Measurements from ENCODE around the gene APPL2. TPM values are rescaled to one million over a fixed set of nuclear protein-coding genes. Genes with fewer than 3 reads are reported as not detected.
"Not testable (repeated sequence)": the region's sequence is repeated elsewhere in the genome, so short reads cannot be mapped to it uniquely, and the experiment has no call there.

Gene APPL2
- total RNA-seq, 1 experiment from 2014 or later, result 10.7 TPM

DNA sequence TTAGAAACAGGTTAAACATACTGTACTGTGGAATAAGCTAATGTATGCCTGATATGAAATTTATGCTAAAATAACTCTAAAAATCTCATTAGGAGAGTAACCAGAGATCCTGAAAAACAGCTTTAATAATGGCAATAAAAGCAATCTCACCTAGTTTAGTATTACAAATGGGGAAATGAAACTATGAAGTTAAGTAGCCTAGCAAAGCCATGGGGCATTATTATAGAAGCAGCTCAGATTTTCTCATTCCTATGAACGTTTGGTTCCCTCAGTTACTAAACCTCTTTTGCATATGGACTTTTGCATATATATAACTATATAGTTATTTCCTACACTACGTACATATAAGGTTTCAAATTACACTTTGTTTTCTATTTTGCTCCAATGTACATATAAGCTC is 25.0 kb upstream of the APPL2 start:
- DNase-seq (ENCODE audit: low read depth), result no peak
- in situ Hi-C loops (cut with HindIII; ENCODE audit: low pct_unique_long_range_greater_than_20kb, low sequenced_read_pairs), result no loop called here

DNA sequence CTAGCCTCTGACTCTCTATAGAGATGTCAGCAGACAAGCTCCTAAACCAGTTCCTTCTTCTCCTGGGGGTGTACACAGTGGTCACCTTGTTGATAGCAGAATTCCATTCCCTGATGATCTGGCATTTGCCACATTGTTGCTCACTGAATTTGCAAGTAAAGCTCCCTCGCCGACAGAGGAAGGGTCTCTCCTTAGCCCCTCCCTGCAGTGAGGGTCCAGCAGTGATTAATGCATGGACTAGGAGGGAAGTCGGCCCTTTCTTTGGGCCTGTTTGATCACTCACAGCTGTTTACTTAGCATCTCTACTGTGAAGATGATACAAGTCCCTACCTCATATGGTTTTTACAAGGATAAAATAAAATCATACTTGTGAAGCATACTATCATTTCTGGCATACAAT is 23.3 kb upstream of the APPL2 start:
- in situ Hi-C loops (cut with HindIII; ENCODE audit: low pct_unique_long_range_greater_than_20kb, low sequenced_read_pairs), result no loop called here
- no peak for DNase-seq (ENCODE audit: low read depth)

DNA sequence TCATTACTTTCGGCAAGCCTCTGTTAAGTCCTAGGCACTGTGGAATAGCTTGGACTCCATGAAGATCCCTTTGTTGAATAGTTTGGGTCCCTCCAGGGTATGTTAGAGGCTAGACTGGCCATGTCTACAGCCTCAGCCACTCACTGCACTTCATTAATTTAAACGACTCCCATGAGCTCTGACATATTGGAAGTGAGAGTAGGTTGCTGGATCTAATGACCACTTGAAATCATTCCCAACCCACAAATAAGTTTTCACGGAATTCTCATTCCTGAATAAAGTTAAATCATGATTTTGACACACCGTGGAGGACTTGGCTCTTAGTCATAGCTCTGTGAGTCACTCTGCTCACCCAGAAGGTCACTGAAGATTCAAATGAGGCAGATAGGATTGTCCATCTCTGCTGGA is 21.4 kb upstream of the APPL2 start:
- DNase-seq (ENCODE audit: low read depth), result peak; percentile 61
- in situ Hi-C loops (cut with HindIII; ENCODE audit: low pct_unique_long_range_greater_than_20kb, low sequenced_read_pairs), result no loop called here

- in situ Hi-C loops (cut with HindIII; ENCODE audit: low pct_unique_long_range_greater_than_20kb, low sequenced_read_pairs), result no loop called here
- no peak for DNase-seq (ENCODE audit: low read depth)
Measured at GRCh38 chr12:105256921-105257320, 20.9 kb upstream of the APPL2 start.

GRCh38 chr12:105256431-105256830 is 20.5 kb upstream of the APPL2 start:
- DNase-seq (ENCODE audit: low read depth); in situ Hi-C loops (cut with HindIII; ENCODE audit: low pct_unique_long_range_greater_than_20kb, low sequenced_read_pairs): not testable (repeated sequence)

DNA sequence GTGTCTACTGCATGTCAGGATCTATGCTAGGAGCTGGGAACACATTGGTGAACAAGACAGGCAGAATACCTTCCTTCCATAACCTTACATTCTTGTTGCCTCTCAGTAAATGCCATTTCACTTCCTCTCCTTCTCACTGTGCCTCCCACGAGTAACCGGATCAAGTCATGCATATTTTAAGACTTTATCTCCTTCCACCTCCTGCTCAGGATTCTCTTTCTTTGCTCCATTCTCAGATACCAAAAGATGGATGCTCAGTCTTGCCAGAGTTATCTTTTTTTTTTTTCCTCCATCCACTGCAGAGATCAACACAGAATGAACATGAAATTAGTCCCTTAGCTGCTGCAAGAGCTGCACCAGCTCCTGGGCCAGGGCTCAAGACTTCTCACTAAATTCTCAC is 20.0 kb upstream of the APPL2 start:
- in situ Hi-C loops (cut with HindIII; ENCODE audit: low pct_unique_long_range_greater_than_20kb, low sequenced_read_pairs), result no loop called here
- DNase-seq (ENCODE audit: low read depth), result no peak

GRCh38 chr12:105253866-105254513 is 18.0 kb upstream of the APPL2 start:
- peak; percentile 7 for DNase-seq (ENCODE audit: low read depth)
- in situ Hi-C loops (cut with HindIII; ENCODE audit: low pct_unique_long_range_greater_than_20kb, low sequenced_read_pairs), result no loop called here

DNA sequence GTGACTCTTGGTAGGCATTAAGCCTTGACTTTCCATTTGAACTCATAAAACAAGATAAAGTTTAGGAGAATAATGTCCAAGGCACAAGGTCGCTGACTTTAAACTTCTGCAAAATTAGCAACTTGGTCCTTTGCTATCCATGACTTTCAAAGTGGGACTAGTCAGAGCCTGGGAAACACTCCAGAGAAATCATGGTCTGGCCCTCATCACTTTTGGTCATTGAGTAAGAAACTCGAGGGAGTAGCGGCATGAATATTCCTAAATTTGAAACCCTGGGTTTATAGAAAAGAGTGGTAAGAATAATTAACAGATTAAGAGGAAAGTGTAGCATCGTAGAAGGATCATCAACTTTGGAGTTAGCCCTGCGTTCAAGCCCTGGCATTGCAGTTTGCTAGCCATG is 16.9 kb upstream of the APPL2 start:
- no peak for DNase-seq (ENCODE audit: low read depth)
- in situ Hi-C loops (cut with HindIII; ENCODE audit: low pct_unique_long_range_greater_than_20kb, low sequenced_read_pairs), result no loop called here

GRCh38 chr12:105245776-105246427 is 9.9 kb upstream of the APPL2 start:
- in situ Hi-C loops (cut with HindIII; ENCODE audit: low pct_unique_long_range_greater_than_20kb, low sequenced_read_pairs); DNase-seq (ENCODE audit: low read depth): not testable (repeated sequence)

DNA sequence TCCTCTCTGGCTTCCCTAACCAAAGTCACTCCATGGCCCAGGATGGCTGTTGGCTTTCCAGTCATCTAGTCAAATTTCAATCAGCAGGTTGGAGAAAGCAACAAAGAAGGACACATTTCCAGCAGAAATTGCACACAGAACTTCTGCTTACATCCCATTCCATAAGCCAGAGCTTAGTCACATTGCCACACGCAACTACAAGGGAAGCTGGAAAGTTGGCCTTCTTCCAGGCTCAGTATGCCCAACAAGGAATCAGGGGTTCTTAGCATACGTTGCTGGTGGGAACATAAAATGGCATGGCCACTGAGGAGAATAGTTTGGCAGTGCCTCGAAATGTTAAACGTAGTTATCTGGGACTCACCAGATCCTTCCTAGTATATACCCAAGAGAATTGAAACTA is 9.3 kb upstream of the APPL2 start:
- DNase-seq (ENCODE audit: low read depth), result no peak
- in situ Hi-C loops (cut with HindIII; ENCODE audit: low pct_unique_long_range_greater_than_20kb, low sequenced_read_pairs), result no loop called here

GRCh38 chr12:105240228-105240627 is 4.3 kb upstream of the APPL2 start:
- in situ Hi-C loops (cut with HindIII; ENCODE audit: low pct_unique_long_range_greater_than_20kb, low sequenced_read_pairs), result no loop called here
- DNase-seq (ENCODE audit: low read depth), result no peak

DNA sequence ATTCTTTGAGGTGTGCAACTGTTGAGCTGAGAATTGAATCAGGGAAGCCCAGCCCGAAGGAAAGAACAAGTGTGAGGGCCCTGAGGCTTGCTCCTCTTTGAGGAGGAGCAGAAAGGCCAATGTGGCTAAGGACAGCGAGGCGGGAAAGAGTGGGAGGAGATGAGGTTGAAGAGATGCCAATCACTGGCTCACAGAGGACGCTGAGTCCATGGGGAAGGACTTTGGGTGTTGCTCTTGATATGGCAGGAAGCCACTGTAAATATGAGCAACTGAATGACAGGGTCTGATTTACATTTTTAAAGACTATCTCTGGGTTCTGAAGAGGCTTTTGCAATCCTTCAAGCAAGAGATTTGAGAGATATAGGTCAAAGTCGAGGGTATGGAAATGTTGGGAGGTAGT is 3.3 kb upstream of the APPL2 start:
- no peak for DNase-seq (ENCODE audit: low read depth)
- in situ Hi-C loops (cut with HindIII; ENCODE audit: low pct_unique_long_range_greater_than_20kb, low sequenced_read_pairs), result no loop called here

DNA sequence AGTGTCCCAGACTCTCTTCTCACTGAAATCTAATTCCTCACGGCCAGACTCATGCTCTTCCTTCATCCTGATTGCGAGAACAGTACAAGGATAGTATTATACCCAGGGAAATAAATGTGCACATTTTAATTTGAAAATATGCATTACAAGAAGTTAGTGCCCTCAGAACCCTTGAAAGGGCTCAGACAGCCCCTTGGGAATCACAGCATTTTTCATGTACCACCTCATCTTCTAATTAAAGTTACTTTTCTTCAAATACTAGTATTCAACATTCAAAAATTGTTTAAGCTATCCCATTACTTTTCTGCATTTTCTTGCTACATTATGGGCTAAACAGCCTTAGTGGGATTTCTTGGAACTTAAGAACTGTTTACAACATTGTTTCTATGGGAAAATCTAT is 1.7 kb upstream of the APPL2 start:
- in situ Hi-C loops (cut with HindIII; ENCODE audit: low pct_unique_long_range_greater_than_20kb, low sequenced_read_pairs), result no loop called here
- DNase-seq (ENCODE audit: low read depth), result no peak

DNA sequence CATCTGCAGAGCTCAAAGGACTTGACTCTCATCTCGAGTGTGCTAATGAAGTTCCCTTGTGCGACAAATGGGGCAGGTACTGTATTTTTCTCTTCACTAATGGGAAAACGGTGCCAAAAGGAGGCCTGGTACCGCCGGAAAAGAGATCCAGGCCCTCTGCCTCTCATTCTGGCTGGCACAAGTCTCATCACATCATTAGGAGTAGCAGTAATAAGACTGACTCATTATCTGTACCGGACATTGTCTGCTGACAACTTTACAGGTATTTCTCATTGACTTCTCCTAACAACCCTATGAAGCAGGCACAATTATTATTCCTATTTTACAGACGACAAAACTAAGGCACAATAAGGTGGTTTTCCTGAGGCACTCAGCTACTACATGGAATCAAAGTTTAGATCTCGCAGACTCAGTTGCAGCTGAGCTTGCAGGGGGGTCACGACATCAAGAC is 668 bp downstream of the APPL2 start:
- in situ Hi-C loops (cut with HindIII; ENCODE audit: low pct_unique_long_range_greater_than_20kb, low sequenced_read_pairs), result no loop called here

GRCh38 chr12:105234197-105234596 is 1.8 kb downstream of the APPL2 start:
- in situ Hi-C loops (cut with HindIII; ENCODE audit: low pct_unique_long_range_greater_than_20kb, low sequenced_read_pairs), result no loop called here
- DNase-seq (ENCODE audit: low read depth), result no peak

More for the DNA sequence above, 668 bp downstream of the APPL2 start:
- DNase-seq (ENCODE audit: low read depth), result no peak

GRCh38 chr12:105233041-105233905 is 2.7 kb downstream of the APPL2 start:
- DNase-seq (ENCODE audit: low read depth), result no peak
- in situ Hi-C loops (cut with HindIII; ENCODE audit: low pct_unique_long_range_greater_than_20kb, low sequenced_read_pairs), result no loop called here

- DNase-seq (ENCODE audit: low read depth), result no peak
- in situ Hi-C loops (cut with HindIII; ENCODE audit: low pct_unique_long_range_greater_than_20kb, low sequenced_read_pairs), result no loop called here
Measured at GRCh38 chr12:105231396-105231795, 4.6 kb downstream of the APPL2 start.

DNA sequence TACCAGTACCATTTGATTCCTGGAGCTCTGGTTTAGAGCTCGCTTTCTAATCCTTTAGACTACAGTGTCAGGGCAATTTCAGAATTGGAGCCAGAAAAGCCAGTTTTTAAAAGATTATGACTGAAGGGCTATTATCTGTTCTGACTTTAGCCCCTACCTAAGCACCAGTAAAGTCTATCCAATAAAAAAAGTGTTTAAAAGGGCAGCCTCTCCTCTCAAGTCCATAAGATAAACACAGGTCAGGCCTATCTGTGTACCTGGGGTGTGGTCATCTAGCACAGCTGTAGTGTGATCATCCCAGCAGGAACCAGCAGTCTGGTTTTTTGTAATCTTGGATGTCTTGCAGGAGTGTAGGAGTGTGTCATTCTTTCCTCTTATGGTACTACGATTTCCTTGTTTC is 6.6 kb downstream of the APPL2 start:
- in situ Hi-C loops (cut with HindIII; ENCODE audit: low pct_unique_long_range_greater_than_20kb, low sequenced_read_pairs), result no loop called here

GRCh38 chr12:105228966-105229365 is 7.0 kb downstream of the APPL2 start:
- in situ Hi-C loops (cut with HindIII; ENCODE audit: low pct_unique_long_range_greater_than_20kb, low sequenced_read_pairs), result no loop called here
- no peak for DNase-seq (ENCODE audit: low read depth)

More for the DNA sequence above, 6.6 kb downstream of the APPL2 start:
- DNase-seq (ENCODE audit: low read depth), result no peak
